ENCODE results near the gene AGBL3. TPM values are rescaled to one million over a fixed set of nuclear protein-coding genes. Genes with fewer than 3 reads are reported as not detected.

The AGBL3 gene
- total and polyA plus RNA-seq, 2 of the 8 experiments (the other 6 are each of a cell fraction or from before 2014, with no cell fraction given), result 1.1 to 1.9 TPM

- ChIA-PET CTCF (ENCODE audit: partially characterized antibody) (no interaction called here), POLR2A (ENCODE audit: partially characterized antibody) (interaction anchor here (2.0 kb wide), 1 partner anchor 8 kb away, joined by 9 read pairs; the partner anchor contains the start of gene AGBL3)
- Histone ChIP-seq H3K14ac (ENCODE audit: insufficient read length) (no peak overlapping the region), H3K23ac (ENCODE audit: insufficient read length) (no peak overlapping the region), H3K4me2 (ENCODE audit: insufficient read depth in 1 of 2, low read depth in 2 of 2, low read length in 2 of 2) (no peak overlapping the region), H3K56ac (replicated peaks; ENCODE audit: insufficient read length, low read depth, low read length) (no peak overlapping the region), H3K9me3 (ENCODE audit: insufficient read depth in 2 of 2, low read depth in 1 of 2, low read length in 1 of 2) (no peaks in the 10 kb centered on the region; a peak in 1 of 4 replicates), H2AK5ac (ENCODE audit: low read depth, low read length) (no peak overlapping the region), H2BK5ac (ENCODE audit: low read depth, low read length) (no peak overlapping the region), H3K4ac (replicated peaks; ENCODE audit: insufficient read length, low read depth, low read length) (no peak overlapping the region), H4K20me1 (replicated peaks in 1 of 2; ENCODE audit: control insufficient read depth in 1 of 2, insufficient read depth in 2 of 2, low read length in 2 of 2) (no peaks in the 10 kb centered on the region), H3K4me1 (replicated peaks in 1 of 4; ENCODE audit: control insufficient read depth in 3 of 4, insufficient read depth in 4 of 4, low read length in 3 of 4) (no peaks in the 10 kb centered on the region), H4K8ac (ENCODE audit: extremely low read depth, insufficient read depth, low read length) (no peak overlapping the region), H3K79me2 (ENCODE audit: control insufficient read depth in 1 of 2, insufficient read depth in 2 of 2, low read length in 2 of 2) (no peaks in the 10 kb centered on the region), H3K27me3 (replicated peaks in 1 of 4; ENCODE audit: control insufficient read depth in 3 of 4, extremely low read depth in 1 of 4, insufficient read depth in 3 of 4, low read length in 3 of 4) (no peaks in the 10 kb centered on the region), H3K18ac (ENCODE audit: extremely low read depth, low read length) (no peak overlapping the region), H3K9ac (replicated peaks in 1 of 4; ENCODE audit: extremely low read depth in 1 of 4, low read depth in 3 of 4, low read length in 3 of 4) (no peak overlapping the region), H2BK20ac (ENCODE audit: low read length) (no peak overlapping the region), H3K23me2 (ENCODE audit: low read depth, low read length) (no peaks in the 10 kb centered on the region), H2BK120ac (replicated peaks; ENCODE audit: low read depth, low read length) (no peak overlapping the region), H2BK12ac (ENCODE audit: low read depth, low read length) (no peak overlapping the region), H3K27ac (ENCODE audit: low read depth, low read length) (no peak overlapping the region), H3K36me3 (ENCODE audit: control insufficient read depth in 2 of 4, insufficient read depth in 4 of 4, low read length in 3 of 4) (peaks cover 0 to 18% (median 8%) of the 10 kb centered on the region in 4 experiments; a peak in 5 of 8 replicates), H2AFZ (ENCODE audit: low read length) (no peak overlapping the region), H4K5ac (ENCODE audit: insufficient read length, low read depth, low read length) (no peak overlapping the region), H2BK15ac (ENCODE audit: low read length) (no peak overlapping the region), H4K91ac (replicated peaks; ENCODE audit: insufficient read length, low read length) (no peak overlapping the region), H3K79me1 (ENCODE audit: low read depth, low read length) (no peaks in the 10 kb centered on the region; the same call in 1 of the 2 replicates), H3K4me3 (ENCODE audit: extremely low read depth in 1 of 4, insufficient read depth in 2 of 4, low read depth in 3 of 4, low read length in 4 of 4) (no peak overlapping the region)
- no peak for FAIRE-seq
- no peak for DNase-seq (ENCODE audit: low read depth in 1 of 2, low spot score in 2 of 2)
- 91% methylated on average over 2 of the region's 2 CpGs; no CpG with 5 or more reads in 1 of the 2 experiments for WGBS, 2 experiments (ENCODE audit: extremely low coverage in 1 of 2, insufficient coverage in 1 of 2, insufficient read length in 1 of 2, insufficient replicate concordance in 2 of 2, low coverage in 1 of 2, low lambda C conversion rate in 2 of 2, missing lambda C conversion rate in 1 of 2)
Measured at GRCh38 chr7:134993877-134994456, 7.7 kb downstream of the AGBL3 start.

All from H1 (cell line).